A673 (cell line): ENCODE results near the gene BACH2.

Experiments used
- EZH2 ChIP-seq: fragments of 200-600 bp; sonication (generic); IDR thresholded peaks from 2 replicates; pipeline ENCODE4 v1.6.1; 2017; ENCODE audit warnings: borderline replicate concordance, low read depth, mild to moderate bottlenecking, mixed read lengths, antibody characterized with exemption, low read length; ENCODE audit not compliant: poor library complexity, severe bottlenecking
- TF ChIP-seq, protein P1 (sequence below): fragments of 300-800, 200-600 bp; sonication (generic); conservative IDR thresholded peaks from 2 replicates; pipeline ENCODE4 v1.5.1; 2017; ENCODE audit warnings: low read depth, mild to moderate bottlenecking, antibody characterized with exemption, low read length, moderate library complexity, mixed read lengths

DNA sequence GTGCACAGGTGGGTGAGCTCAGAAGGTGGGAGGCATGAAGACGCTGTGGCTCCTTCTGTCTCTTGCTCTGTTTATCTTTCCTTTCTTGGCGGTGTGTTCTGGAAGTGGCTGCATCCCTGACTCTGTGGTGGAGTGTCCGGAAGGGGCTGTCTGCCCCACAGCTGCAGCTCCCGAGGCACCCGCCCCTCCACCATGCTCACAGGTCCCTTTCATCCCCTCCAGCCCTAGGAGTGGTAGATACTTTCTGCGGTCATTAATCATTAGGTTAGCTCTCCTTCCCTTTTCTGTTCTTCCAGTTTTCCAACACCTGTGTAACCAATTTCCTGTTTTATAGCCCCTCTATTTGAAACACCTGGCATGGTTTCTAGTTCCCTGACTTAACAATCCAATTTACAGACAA is 336.8 kb downstream of the BACH2 start:
- TF ChIP-seq, protein P1, sequence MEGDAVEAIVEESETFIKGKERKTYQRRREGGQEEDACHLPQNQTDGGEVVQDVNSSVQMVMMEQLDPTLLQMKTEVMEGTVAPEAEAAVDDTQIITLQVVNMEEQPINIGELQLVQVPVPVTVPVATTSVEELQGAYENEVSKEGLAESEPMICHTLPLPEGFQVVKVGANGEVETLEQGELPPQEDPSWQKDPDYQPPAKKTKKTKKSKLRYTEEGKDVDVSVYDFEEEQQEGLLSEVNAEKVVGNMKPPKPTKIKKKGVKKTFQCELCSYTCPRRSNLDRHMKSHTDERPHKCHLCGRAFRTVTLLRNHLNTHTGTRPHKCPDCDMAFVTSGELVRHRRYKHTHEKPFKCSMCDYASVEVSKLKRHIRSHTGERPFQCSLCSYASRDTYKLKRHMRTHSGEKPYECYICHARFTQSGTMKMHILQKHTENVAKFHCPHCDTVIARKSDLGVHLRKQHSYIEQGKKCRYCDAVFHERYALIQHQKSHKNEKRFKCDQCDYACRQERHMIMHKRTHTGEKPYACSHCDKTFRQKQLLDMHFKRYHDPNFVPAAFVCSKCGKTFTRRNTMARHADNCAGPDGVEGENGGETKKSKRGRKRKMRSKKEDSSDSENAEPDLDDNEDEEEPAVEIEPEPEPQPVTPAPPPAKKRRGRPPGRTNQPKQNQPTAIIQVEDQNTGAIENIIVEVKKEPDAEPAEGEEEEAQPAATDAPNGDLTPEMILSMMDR: no peak
- TF ChIP-seq EZH2: no peak
